Measurements from ENCODE around the gene FBXO34.
"Not testable (repeated sequence)": the region's sequence is repeated elsewhere in the genome, so short reads cannot be mapped to it uniquely, and the experiment has no call there.

FBXO34 gene

DNA sequence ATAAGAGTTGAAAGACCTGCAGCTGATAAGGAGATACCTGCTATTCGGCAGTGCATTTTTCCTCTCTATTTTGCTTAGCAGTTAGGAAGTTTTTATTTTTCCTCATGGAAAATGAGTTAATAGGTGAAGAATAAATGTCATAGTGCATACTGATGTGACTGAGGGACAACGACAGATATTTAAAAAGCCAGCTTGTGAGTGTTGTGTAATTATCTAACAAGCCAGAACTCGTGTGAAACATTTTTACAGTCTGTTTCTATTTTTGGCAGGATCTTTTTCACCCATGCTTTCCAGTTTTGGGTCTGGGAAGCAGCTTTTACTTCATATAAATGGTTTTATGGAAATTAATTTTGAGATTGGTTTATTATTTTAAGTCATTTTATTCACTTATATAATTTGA, 2.9 kb downstream of the FBXO34 start:
- DNase-seq: no peak

DNA sequence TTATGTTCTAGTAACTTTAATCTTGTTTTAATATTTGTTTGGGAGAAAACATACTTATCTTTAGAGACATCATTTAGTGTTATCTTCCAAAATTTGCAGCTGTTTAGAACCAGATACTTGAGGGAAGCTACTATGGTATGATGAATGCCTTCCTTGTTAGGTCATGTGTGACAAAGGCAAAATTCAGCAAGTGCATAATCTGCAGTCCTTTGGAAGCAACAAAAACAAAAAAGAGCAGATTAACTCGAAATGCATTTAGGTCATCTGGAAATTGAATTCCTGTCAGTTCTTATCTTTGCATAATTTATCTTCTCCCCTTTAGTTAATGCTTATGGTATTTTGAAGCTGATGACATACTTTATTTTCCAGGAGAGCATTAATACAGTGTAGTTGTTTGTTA, 3.5 kb downstream of the FBXO34 start:
- DNase-seq: no peak

DNA sequence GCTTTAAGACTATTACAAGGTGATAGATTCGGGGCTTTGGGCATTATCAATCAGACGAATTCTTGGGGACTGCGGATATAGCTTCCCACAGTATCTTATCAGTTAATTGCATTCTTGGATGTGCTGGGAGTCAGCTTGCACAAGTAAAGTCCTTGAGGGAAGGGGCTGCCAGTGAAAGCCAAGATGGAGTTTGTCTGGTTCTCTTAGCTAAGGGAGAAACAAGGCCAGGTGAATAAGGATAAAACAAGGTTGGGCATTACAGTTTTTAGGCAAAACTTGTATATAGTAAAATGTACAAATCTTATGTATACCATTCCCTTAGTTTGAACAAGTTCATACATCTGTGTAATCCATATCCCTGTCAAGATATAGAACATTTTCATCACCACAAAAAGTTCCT, 5.5 kb downstream of the FBXO34 start:
- DNase-seq: no peak

DNA sequence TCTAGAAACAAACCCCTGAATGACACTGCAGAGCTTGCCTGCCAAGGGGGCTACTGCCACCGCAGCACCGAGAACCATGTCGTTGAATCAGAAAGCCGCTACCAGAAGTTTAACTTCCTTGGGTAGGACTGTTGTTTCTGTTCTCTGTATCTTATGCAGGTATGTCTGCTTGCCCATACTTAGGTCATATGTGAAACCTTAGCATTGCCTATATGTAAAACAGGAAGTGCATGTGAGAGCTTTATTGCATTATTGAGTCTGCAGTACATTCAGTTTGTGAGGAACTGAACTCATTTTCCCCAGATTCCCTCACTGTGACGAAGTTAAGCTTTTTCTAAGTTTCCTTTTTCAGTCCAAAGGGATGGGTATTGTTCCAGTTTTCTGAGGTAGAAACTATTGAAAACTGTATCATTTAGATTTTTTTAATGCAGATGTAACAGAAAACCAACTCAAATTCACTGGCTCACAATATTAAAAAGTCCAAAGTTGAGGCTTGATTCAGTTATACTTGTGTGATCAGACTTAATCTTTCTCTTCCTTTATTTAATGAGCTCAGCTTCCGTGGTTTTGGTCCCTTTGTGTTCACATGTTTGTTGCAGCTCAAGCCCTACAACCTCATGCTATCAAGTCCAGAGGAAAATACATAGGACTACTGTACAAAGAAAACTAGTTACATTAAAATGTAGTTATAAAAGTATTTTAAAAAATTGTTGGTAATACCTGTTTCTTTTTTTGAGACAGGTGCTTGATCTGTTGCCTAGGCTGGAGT, 6.9 kb downstream of the FBXO34 start:
- DNase-seq: no peak

DNA sequence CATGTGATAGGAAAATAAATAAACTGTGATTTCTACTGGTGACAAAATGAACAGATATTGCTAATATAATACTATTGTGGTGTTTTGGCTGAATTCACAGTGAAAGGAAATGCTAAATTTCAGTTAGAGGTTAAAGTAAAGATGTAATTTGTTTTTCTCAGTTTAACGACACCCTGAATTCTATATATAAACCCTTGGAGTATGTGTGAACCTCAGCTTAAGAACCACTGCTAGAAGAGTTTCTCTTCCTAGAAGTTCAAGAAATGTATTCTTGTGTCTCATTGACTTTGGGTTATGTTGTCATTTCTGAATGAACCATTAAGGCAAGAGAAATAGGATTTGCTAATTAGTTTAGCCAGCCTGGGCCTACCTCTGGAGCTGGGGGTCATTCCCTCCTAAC, 8.2 kb downstream of the FBXO34 start:
- DNase-seq: no peak

DNA sequence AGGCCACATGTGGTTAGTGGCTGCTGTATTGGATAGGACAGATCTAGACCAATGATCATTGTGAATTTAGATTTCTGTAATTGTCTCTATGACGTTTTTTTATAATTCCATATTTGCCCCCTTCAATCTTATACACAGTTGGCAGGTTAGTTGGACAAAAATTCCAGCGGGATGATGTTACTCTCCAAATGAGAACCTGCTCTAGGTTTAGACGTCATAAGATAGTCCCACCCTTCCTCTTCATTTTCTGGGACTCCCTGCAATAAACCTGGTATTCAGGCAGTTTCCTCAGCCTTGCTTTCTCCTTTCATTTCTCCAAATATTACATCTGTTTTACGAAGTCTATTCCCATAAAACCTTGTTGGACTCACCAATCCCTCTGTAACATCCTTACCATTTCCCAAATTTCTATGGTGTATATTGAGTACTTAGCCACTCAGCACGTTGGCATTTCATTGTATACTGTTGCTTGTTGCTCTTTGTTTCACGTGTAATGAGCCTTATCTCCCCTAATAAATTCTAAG, 10.2 kb downstream of the FBXO34 start:
- no peak for DNase-seq

DNA sequence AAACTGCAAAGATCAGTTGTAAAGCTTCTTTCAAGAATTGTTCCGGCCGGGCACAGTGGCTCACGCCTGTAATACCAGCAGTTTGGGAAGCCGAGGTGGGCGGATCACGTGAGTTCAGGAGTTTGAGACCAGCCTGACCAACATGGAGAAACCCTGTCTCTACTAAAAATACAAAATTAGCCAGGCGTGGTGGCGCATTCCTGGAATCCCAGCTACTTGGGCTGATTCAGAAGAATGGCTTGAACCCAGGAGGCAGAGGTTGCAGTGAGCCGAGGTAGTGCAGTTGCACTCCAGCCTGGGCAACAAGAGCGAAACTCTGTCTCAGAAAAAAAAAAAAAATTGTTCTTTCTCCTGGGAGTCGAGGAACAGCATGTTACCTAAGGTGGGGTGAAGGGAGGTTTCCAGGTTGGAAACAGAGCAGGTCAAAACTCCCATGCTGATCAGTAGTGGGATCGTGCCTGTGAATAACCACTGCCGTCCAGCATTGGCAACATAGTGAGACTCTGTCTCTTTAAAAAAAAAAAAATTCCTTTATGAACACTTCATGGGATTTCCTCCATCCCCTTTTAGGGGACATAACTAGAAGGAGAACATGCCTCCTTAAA, 13.9 kb downstream of the FBXO34 start:
- DNase-seq: no peak

DNA sequence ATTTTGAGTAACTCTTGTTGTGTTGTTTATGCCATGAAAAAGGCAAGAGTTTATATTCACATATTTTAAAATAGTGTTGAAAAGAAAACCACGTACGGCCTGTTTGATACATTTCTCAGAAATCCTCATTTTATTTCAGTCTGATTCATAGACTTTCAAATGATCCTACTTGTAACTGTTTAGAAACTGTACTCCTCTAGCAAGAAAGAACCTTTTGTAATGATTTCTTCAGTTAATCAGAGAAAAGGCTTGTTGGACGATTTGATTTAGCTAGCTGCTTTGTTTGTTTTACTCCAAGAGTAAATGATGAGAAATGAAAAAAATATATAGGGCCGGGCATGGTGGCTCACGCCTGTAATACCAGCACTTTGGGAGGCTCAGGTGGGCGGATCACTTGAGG, 17.2 kb downstream of the FBXO34 start:
- DNase-seq: no peak

DNA sequence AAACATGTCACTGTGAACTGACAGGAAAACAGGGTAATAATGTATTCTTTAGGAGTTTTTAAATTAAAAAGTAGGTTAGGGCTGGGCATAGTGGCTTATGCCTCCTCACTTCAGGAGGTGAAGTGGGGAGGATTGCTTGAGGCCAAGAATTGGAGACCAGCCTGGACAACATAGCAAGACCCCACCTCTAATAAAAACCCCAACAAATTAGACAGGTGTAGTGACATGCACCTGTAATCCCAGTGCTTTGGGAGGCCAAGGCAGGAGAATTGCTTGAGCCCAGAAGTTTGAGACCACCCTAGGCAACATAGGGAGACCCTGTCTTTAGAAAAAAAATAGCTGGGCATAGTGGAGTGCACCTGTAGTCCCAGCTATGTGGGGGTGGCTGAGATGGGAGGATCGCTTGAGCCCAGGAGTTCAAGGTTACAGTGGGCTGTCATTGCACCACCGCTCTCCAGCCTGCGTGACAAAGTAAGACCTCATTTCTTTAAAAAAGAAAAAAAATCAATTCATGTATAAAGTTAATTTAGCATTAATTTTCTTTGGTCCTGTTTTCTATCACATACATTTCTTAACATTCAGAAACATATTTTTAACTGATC, 20.4 kb downstream of the FBXO34 start:
- DNase-seq: no peak

DNA sequence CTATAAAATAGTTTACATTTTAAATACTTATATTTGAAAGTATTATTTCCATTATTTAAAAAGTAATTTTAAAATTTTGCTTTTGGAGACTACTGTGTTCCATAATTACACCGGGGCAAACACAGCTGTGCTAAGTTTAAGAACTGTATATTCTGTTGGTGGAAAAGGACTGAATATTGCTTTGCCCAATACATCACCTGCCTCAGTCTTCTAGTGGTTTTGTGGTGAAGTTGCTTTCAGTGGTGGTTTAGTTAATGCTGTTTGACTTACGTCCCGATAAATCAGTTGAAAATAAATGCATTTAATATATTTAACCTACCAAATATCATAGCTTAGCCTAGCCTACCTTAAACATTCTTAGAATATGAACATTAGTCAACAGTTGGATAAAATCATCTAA, 23.4 kb downstream of the FBXO34 start:
- DNase-seq: no peak

DNA sequence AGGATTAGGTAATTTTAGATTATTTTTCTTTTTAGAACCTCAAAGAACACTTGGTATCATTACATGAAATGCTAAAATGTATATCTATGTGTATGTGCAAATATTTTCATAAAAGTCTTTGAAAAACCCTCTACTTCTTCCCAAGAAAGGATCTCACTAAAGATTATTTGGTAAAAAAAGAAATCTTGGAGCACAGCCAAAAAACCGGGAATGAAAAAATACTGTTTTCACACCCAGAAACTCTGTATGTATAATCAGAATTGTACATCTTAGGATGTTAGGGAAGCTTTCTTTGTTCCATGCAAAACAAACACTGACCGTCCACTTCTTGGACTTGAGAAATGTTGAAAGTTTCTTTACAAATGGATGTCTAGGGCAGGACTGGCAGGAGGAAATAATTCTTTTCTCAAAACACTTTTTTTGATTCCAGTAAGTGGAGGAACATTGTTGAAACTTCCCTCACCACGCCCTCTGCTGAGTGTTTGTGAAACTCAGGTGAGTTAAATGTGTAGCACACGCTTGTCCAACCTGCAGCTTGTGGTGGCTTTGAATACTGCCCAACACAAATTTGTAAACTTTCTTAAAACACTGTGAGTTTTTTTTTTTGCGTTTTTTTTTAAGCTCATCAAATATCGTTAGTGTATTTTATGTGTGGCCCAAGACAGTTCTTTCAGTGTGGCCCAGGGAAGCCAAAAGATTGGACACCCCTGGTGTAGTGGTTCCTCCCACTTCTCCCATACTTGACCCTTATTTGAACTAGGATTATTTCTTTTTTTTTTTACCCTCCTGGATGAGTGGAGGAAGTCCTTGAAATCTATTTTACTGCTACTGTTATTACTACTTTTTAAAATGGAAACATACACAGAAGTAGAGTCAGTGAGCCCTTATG, 26.6 kb downstream of the FBXO34 start:
- peak; percentile 9 for DNase-seq

DNA sequence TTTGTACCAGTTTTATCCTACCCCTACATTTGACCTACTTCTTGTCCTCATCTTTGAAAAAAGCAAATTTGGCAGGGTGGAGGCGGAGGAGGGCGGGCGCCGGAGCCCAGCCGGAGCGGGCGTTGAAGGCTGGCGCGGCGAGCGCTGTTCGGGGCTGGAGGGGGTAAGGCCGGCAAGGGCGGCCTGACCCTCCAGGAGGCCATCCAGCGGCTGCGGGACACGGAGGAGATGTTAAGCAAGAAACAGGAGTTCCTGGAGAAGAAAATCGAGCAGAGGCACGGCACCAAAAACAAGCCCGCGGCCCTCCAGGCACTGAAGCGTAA, 27.2 kb downstream of the FBXO34 start:
- no peak for DNase-seq

DNA sequence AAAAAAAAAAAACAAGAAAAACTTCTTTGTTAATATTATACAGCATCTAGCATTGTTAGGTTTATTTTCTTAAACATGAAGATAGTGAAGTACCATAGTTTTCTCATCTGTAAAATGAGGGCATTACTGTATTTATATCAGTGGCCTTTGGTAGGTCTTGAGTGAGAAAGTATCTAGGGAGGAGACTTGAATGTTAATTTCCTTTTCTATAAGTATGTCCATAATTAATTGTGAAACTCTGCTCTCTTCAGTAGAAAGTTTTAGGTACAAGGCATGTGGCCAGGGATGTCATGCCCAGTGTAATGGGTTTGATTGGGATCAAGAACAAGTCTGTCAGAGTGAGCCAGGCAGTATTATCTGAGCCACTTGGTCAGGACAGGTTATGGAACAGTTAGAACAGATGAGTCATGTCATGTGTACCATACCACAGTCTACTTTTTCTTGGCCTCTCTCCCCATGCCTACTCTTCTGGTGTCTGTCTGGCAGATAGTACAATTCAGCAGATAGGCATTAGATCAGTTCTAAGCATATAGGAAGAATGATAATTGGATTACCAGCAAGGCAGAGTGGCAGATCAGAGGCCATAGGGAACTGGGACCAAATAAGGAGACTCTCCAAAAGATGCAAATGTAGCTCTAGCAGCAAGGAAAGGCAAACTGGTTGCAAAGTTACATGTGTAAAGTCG, 30.4 kb downstream of the FBXO34 start:
- DNase-seq: no peak

DNA sequence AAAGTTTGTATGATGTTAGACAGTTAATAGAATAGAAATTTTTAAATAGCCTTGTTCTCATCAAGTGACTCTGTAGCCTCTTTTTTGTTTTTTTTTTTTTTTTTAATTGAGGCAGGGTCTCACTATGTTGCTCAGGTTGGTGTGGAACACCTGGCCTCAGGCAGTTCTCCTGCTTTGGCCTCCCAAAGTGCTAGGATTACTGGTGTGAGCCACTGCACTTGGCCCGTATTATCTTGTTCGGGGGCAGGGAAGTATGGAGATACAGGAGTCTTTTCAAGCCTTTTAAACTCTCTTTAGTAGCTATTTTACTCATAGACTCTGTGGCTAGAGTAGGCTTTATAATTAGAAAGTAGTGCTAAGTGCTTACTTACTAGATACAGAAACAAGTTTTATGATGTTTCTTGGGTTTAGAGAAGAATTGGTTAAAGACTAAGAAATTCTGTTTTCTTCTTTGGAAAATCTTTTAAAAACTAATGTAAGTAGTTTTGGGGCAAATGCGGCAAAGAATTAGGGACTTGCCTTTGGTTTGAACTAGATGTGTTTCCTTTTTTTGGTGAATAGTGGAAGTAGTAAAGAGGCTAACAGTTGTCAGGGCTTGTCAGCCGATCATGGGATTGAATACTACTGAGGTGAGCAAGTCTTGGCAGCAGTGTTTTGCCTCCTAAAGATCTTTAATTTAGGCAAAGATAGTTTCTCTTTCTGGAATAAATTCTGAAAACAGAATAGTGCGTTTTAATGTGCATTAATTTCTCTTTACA, 31.3 kb downstream of the FBXO34 start:
- no peak for DNase-seq

DNA sequence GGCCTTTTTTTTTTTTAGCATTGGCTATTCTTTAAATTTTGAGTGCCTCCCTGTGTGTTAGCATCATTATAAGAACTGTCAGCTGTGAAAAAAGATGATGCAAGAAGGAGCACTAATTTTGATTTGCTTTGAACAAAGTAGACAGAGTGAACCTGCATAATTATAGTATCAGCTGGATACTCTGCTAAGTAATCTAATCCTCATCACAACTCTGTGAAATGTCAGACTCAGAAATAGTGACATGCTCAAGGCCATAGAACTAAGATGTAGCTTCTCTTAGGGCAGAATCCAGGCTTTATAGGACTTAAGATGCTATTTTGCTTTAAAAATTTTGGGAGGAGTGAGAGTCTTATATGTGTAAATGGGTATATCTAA, 31.9 kb downstream of the FBXO34 start:
- no peak for DNase-seq

DNA sequence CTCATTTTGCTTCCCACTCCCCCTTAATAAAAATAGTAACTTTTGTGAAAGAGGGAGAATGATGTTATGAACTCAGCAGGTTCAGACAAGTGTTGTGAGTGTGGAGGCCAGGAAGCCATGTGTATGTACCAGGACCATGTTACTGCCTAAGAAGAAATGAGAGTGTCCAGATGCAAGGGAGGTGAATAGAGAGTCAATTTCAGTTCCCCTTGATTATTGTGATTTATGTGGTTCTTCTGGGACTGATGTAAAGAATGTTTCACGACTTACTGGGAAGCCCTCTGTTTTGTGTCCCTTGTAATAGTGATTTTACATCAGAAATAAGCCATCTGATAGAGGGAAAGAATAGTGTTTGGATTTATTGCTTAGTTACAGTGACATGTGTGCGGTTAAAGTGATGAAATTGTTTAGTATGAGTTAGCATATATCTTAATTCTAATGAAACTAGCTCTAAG, 32.5 kb downstream of the FBXO34 start:
- DNase-seq: no peak

DNA sequence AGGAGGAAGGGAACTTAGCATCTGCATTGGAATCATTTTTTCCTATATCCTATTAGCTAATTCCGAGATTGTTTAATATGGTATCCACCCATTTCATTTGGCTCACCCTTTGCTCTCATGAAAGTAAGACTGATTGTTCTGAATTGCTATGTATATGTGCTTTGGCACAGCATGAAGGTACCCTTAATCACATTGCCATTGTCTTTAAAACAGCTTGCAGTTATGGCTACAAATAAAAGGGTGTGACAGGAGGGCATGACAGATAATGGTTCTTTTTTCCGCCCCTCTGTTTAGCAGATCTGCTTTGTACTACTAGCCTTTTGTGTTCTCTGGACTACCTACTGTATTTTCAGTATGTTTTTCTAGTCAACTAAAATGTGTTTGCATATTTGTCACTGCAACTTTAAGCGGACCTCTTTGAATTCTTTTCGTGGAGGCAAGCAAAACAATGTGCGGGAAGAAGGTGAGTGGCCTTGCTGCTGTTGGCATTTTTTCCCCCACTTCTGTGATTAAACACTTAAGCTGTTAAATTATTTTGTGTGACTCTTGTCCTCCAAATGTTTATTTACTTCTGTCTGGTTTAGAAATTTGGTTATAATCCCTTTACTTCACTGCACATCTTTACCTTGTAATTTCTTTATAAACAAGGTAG, 35.8 kb downstream of the FBXO34 start:
- DNase-seq: no peak

DNA sequence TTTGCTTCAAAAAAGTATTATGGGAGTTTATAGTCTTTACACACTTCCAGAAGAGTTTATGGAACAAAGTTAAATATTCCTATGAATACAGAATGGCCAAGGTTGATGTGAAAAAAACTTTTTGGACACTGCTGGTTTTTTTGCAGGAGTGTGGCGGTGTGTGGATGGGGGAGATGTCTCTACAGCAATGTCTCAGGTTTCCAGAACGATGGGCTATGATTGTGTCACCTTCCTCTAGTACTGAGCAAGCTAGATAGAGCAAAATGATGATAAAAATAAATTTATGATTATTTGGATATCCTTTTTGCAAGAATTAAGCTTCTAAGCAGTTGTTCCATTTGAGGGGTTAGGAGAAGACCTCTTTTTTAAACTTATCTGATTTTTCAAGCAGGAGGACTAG, 37.9 kb downstream of the FBXO34 start:
- no peak for DNase-seq

DNA sequence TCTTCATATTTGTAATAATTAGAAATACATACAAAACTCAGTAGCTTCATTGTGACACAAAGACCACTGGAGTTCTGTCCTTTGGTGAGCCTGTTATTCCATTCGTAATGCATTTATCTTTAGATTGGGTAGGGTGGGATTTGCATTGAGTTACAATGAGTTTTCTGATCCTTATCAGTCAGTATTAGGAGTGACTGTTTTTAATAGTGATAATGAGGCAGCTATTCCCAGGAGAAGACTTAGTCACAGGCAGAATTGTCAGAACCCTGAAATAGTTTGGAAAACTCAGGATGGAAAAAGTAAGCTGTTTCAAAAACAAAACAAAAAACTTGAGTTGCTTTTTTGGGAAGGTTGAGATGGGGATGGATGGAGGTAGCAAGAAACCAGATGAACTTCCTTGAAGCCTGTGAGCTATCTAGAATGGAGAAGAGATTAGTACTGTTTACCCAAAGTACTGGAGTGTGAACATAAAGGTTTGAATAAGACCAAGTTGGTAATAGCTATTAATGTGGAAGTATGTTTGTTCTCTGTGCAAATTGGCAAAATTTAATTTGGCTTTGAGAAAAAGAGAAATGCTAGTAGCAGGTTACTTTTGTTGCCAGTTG, 38.6 kb downstream of the FBXO34 start:
- no peak for DNase-seq

DNA sequence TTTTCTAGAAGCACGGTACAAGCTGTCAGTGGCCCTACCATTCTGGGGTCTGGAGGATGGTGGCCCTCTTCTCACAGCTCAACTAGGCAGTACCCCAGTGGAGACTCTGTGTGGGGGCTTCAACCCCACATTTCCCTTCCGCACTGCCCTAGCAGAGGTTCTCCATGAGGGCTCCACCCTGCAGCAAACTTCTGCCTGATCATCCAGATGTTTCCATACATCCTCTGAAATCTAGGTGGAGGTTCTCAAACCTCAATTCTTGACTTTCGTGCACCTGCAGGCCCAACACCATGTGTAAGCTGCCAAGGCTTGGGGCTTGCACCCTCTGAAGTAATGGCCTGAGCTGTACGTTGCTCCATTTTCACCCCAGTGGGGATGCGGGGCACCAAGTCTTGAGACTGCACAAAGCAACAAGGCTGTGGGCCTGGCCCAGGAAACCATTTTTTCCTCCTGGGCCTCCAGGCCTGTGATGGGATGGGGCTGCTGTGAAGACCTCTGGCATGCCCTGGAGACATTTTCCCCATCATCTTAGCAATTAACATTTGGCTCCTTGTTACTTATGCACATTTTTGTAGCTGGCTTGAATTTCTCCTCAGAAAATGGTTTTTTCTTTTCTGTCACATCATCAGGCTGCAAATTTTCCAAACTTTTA, 41.3 kb downstream of the FBXO34 start:
- DNase-seq: not testable (repeated sequence)

All from CD4-positive, alpha-beta T cell treated with Interferon gamma for 1 hour (primary cell).